ENCODE measurements around the gene SKIDA1. TPM values are rescaled to one million over a fixed set of nuclear protein-coding genes. Genes with fewer than 3 reads are reported as not detected.
A peak's percentile ranks its signal among the peaks of the same experiment; 100 is the strongest.

Gene SKIDA1
- total RNA-seq, 1 donor from 2014 or later, result 7.8 TPM

GRCh38 chr10:21533467-21534279 lies 8.2 kb upstream of the SKIDA1 start, which contains the start of gene MLLT10:
Gene MLLT10, plus strand, starts transcription at chr10:21534232. Its CDS starts 413 bp downstream, at chr10:21534645.
- Histone ChIP-seq H3K9me3 (ENCODE audit: insufficient read depth, low read depth, low read length) (no peaks in the 10 kb centered on the region), H3K4me1 (ENCODE audit: insufficient read depth, low read length) (peaks cover 16% of the 10 kb centered on the region), H3K9ac (ENCODE audit: low read length) (peak within 1 kb of the TSS; percentile 81), H3K4me3 (ENCODE audit: insufficient read depth, low read depth, low read length) (peak within 1 kb of the TSS; percentile 78), H3K27ac (ENCODE audit: low read depth, low read length) (peak within 1 kb of the TSS; percentile 86), H3K79me2 (ENCODE audit: insufficient read depth, low read length) (peaks cover 41% of the 10 kb centered on the region), H3K36me3 (ENCODE audit: insufficient read depth, low read length) (peaks cover 4% of the 10 kb centered on the region), H3K27me3 (ENCODE audit: insufficient read depth, low read length) (no peaks in the 10 kb centered on the region), H4K20me1 (ENCODE audit: insufficient read depth, low read length) (peaks cover 23% of the 10 kb centered on the region), H3K4me2 (ENCODE audit: low read length) (peak within 1 kb of the TSS; percentile 93), H2AFZ (ENCODE audit: low read depth, low read length) (peak within 1 kb of the TSS; percentile 43)
- H3K9me3 Mint-ChIP-seq (ENCODE audit: unreplicated experiment), result no peaks in the 10 kb centered on the region
- peak within 1 kb of the TSS; percentile 93 for H3K27ac Mint-ChIP-seq (ENCODE audit: unreplicated experiment)
- FAIRE-seq (no peak), DNase-seq (ENCODE audit: low read depth) (peak; percentile 93)
- H3K4me1 Mint-ChIP-seq (ENCODE audit: low read depth, unreplicated experiment), result peaks cover 23% of the 10 kb centered on the region
- peak within 1 kb of the TSS; percentile 89 for H3K4me3 Mint-ChIP-seq (ENCODE audit: unreplicated experiment)
- no peaks in the 10 kb centered on the region for H3K27me3 Mint-ChIP-seq (ENCODE audit: low read depth, unreplicated experiment)
- no peak for TF ChIP-seq EZH2 (IDR thresholded peaks at IDR 0.05; ENCODE audit: insufficient read depth, low read length)
- no peak for TF ChIP-seq CTCF (IDR thresholded peaks at IDR 0.05; ENCODE audit: insufficient read depth, low read depth, low read length)
- no peaks in the 10 kb centered on the region for H3K36me3 Mint-ChIP-seq (ENCODE audit: low read depth, unreplicated experiment)

GRCh38 chr10:21532694-21533466 lies 7.4 kb upstream of the SKIDA1 start:
- peaks cover 20% of the 10 kb centered on the region for H4K20me1 ChIP-seq (ENCODE audit: insufficient read depth, low read length)
- no peaks in the 10 kb centered on the region for H3K27me3 ChIP-seq (ENCODE audit: insufficient read depth, low read length)
- H3K4me1 ChIP-seq (ENCODE audit: insufficient read depth, low read length), result peaks cover 18% of the 10 kb centered on the region
- Mint-ChIP-seq H3K27ac (ENCODE audit: unreplicated experiment) (peak overlapping the region; percentile 93), H3K9me3 (ENCODE audit: unreplicated experiment) (no peaks in the 10 kb centered on the region), H3K36me3 (ENCODE audit: low read depth, unreplicated experiment) (no peaks in the 10 kb centered on the region), H3K4me1 (ENCODE audit: low read depth, unreplicated experiment) (peaks cover 26% of the 10 kb centered on the region), H3K27me3 (ENCODE audit: low read depth, unreplicated experiment) (no peaks in the 10 kb centered on the region), H3K4me3 (ENCODE audit: unreplicated experiment) (peak overlapping the region; percentile 82)
- H3K36me3 ChIP-seq (ENCODE audit: insufficient read depth, low read length), result no peaks in the 10 kb centered on the region
- TF ChIP-seq EZH2 (IDR thresholded peaks at IDR 0.05; ENCODE audit: insufficient read depth, low read length) (no peak), CTCF (IDR thresholded peaks at IDR 0.05; ENCODE audit: insufficient read depth, low read depth, low read length) (no peak)
- H3K9ac ChIP-seq (ENCODE audit: low read length), result peak overlapping the region; percentile 81
- FAIRE-seq (no peak), DNase-seq (ENCODE audit: low read depth) (no peak)
- no peaks in the 10 kb centered on the region for H3K9me3 ChIP-seq (ENCODE audit: insufficient read depth, low read depth, low read length)
- H3K27ac ChIP-seq (ENCODE audit: low read depth, low read length), result peak overlapping the region; percentile 86
- H3K79me2 ChIP-seq (ENCODE audit: insufficient read depth, low read length), result peaks cover 35% of the 10 kb centered on the region
- H2AFZ ChIP-seq (ENCODE audit: low read depth, low read length), result peak overlapping the region; percentile 43
- peak overlapping the region; percentile 93 for H3K4me2 ChIP-seq (ENCODE audit: low read length)
- H3K4me3 ChIP-seq (ENCODE audit: insufficient read depth, low read depth, low read length), result peak overlapping the region; percentile 59

Data from astrocyte (in vitro differentiated cells and primary cell).